IPS-11a (cell line): ENCODE results near the gene ARHGDIB.

Source experiments
- H3K4me3 ChIP-seq: one replicate; pipeline ENCODE4 v1.5.1; 2013; ENCODE audit warnings: low read depth, low read length, control low read depth

Gene ARHGDIB

DNA sequence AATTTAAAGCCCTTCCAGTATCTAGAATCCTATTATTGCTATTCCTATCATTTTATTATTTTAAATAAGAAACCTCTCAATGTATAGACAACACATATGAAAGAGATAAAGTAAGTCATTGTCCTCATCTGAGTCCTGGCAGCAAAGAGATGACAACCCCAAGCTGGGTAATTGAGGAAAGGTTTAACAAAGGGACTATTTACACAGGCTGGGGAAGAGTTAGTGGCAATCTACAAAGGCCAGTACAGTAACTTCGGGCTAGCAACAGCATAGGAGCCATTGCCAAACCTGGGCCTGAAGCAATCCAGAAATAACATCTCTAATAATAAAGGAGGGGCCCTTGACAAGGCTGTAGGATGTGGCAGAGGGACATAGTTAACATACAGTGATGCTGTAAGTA is 22.6 kb upstream of the ARHGDIB start:
- H3K4me3 ChIP-seq: no peak overlapping the region

DNA sequence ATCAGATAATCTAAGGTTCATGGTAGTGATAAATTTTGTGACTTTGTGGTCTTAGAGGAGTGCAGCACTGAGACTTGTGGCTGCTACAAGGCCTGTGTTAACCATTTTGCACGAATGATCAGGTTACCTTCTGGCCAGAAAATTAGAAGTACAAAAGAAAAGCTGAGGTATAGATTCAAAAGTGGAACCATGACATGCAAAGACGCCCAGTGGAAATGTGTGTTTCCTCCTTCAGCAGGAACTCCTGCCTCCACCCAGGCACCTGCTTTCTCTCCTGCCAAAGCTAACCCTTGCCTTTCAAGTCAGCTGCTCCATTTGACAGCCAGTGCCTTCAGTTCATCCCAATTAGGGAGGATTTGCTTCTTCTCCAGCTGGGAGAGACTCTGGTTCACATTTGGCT is 21.6 kb upstream of the ARHGDIB start:
- H3K4me3 ChIP-seq: no peak overlapping the region

DNA sequence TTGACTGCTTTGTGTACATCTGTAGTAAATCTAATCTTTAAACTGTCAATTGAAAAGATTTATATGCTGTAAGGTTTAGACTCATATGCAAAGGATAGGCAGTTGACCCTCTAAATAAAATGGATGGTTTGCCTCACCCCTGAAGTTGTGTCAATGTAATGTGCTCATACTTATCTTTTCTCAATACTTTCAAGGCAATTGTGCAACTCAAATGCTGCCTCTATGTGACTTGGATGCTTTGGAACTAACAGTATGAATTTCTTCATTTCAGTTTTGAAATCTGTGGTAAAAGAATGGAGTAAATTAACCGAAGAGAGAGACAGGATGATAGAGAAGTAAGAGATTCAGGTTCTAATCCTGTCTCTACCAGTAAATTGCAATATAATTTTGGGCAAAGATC is 21.2 kb upstream of the ARHGDIB start:
- no peak overlapping the region for H3K4me3 ChIP-seq

DNA sequence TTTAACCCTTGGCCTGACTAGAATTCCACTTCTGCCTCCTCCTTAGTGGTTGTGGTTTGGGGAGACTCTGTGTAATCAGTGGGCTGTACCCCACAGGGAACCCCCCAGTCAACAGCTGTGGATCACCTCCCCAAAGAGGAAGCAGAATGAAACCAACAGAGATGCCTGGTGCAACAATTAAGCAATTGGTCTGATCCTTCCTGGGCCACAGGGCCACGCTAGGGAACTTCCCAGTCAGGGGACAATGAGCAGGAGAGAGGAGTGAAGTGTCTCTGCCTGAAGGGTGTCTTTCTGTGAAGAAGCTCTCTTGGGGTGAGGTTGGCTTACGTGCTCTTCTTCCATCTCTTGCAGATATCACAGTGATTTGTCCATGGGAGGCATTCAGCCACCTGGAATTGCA is 19.6 kb upstream of the ARHGDIB start:
- H3K4me3 ChIP-seq: no peak overlapping the region

DNA sequence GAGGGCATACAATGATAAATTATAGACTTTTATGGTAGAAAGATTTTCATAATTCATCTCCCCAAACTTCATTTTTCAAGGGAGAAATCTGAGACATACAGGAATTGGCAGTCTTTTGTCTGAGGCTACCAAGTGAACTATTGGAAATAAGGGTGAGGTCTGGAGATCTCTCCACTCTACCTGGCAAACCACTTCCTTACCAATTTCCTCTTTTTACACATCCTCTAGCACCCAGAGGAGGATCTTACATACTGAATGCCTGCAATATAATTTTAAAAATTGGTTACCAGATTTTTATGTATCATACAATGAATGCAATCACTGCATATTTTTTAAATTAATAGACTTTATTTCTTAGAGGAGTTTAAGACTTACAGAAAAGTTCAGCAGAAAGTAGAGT is 18.1 kb upstream of the ARHGDIB start:
- H3K4me3 ChIP-seq: no peak overlapping the region

DNA sequence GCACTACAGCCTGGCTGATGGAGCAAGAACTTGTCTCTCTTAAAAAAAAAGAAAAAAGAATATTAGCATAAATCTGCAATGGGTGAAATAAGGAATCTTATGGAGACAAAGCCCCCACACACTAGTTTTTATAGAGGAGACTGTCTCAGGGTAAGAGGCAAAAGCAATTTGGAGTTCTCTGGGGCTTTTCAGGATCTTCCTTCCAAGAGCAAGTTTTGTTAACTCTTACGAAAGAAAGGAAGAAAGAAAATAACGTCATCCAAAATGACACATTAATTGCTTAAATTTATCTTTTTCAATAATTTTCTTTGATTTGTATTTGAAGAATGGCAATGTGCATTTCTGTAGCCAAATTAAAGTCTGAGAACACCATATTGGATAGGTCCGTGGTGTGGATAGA is 15.3 kb upstream of the ARHGDIB start:
- no peak overlapping the region for H3K4me3 ChIP-seq

DNA sequence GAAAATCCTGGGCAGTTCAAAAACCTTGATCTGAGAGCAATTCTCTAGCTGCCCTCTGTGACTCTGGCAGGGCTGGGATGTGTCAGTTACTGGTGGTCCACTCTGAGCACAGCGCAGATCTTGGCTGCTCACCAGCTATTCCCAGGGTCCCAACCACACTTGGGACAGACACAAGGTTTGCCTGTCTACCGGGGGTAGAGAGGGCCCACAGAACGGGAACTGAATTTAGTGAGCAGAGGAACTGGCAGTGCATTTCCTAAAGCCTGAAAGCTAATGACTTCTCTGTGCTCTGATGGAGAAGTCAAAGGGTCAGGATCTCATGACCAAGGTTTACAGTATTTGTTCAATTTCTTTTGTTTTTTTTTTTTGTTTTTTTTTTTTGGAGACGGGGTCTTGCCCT is 14.1 kb upstream of the ARHGDIB start:
- H3K4me3 ChIP-seq: no peak overlapping the region

DNA sequence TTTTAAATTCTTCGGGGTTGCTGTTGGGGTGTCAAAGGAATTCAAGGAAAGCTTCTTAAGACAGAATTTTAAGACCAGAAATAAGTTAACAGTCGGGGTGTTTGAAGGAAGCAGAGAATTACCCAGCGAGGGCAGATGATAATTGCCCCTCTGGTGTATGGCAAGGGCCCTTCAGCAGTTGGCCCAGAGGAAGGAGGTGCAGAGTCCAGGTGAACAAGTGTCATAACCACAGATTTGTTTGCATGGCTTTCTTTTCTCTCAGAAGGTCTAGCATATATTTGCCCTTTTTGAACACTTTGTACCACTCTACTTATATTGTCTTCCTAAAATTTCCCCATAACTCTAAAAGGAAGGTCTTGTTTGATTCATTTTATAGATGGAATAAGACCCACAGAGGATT is 13.2 kb upstream of the ARHGDIB start:
- no peak overlapping the region for H3K4me3 ChIP-seq

DNA sequence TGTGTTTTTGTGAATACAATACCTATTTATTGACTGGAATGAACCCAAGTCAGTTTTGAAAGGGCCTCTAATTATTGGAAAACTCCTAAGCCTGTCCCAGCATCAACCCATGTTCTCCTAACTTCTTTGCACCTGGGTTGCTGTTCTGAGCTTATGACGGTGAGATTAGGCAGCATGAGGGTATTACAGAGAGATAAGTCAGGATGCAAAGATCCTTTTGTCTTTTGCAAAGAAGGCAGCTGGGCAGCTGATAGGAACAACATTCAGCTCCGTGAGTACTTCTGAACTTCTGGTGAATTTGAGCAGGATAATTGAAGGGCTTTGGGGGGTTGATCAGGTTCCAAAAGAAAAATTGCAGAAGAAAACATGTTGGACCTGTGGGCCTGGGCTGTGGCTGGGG is 11.4 kb upstream of the ARHGDIB start, which contains the start of gene PDE6H:
TSS of gene PDE6H (plus strand) at position 227 of the 400 bp plus-strand sequence. CDS start 4,971 bp downstream, outside the sequence.
- no peak within 1 kb of the TSS for H3K4me3 ChIP-seq

DNA sequence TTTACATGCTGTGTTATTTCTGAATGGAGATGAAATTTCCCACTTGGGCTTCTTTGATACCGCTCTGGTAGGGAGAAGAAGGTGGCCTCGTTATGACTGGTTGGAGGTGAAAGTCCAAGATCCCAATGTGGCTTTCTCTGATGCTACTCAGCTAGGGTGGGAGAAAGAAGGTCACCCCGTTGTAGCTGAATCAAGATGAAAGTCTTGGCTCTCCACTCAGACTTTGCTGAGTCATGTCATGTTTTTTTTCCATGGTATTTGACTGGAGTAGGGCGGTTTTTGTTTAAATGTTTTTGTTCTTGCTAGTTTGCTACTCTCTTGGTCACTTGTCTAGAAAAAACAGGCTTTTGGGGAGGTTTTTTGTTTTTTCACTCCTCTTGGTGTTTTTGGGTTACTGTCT is 9.1 kb upstream of the ARHGDIB start:
- no peak overlapping the region for H3K4me3 ChIP-seq

DNA sequence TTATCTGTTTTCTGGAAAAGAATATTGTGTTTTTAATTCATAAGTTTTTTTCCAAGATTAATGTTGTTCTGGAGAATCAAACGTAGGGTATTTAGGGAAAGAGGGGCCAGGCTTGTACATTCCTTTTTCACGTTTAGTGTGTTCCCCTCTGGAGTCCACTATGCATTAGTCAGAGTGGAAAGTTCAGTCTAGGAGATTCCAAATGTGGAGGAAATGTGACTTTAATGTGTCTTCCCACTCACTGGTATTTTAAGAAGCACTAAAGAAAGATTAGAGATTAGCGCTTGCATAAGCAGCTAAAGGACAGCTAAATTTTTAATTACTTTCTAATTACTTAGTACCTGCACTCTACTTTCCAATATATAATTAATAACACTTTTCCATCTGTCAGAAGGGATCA is 7.1 kb upstream of the ARHGDIB start:
- H3K4me3 ChIP-seq: no peak overlapping the region

DNA sequence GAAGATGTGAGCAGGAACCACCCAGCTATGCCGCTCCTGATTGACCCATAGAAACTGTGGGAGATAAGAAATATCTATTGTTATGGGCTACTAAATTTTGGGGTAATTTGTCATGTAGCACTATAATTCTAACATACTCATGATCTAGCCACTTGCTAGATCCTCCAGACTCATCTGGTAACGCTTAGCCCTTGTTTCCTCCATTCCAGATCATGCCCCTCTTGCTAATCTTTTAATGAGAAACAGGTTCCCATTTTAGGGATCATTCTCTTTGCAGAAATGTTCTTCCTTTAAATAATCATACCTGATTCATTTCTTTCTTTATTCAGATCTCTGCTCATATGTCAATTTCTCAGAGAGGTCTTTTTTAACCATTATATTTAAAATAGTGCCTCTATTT is 3.8 kb upstream of the ARHGDIB start:
- H3K4me3 ChIP-seq: no peak overlapping the region

DNA sequence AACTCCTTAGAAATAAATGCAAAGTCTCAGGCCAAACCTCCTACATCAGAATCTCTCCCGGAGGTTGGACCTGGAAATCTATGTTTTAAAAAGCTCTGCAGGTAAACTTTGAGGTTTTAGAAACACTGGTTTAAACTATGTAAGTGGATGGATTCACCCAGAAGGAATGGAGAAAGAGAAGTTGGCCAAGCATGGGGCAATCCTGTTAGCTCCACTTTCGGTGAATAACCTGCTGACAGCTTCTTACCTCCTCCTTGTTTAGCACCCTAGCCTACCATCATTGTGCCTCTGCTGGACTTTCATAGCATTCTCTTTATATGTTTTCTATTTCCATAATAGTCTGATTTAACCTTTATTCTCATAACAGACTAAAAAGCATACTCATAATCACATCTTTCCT is 3.0 kb upstream of the ARHGDIB start:
- no peak overlapping the region for H3K4me3 ChIP-seq

DNA sequence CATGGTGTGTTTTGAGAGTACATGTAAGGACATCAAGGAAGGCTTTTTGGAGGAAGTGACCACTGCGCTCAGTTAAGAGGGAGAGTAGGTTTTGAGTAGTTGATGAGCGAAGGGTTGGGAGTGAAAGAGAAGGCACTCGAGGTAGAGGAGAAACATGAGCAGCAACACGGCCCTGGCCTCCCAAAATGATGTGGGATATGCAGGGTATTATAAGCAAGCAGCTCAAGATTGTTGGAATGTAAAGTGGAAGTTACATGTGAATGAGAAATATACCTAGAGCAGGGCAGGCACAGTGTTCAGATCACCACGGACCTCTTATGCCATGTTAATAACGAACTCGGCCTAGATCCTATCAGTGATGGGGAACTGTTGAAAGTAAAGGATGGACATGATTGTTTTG is 2.1 kb upstream of the ARHGDIB start:
- H3K4me3 ChIP-seq: no peak overlapping the region

DNA sequence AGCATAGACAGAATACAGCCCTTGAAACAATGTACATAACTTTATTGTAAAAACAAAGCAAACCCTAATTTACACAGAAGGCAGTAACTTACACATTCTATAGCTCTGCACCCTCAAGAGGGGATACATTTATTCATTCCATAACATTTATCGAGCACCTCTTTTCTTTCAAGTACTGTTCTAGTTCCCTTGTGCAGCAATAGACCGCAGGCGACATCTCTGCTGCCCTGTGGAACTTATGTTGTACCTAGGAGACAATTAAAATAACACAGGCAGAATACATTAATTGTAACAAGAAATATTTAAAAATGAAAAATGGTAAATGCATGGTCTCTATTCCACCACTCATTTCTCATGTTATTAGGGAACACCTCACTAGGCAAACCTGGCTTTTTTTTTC is 1.4 kb upstream of the ARHGDIB start:
- no peak overlapping the region for H3K4me3 ChIP-seq

DNA sequence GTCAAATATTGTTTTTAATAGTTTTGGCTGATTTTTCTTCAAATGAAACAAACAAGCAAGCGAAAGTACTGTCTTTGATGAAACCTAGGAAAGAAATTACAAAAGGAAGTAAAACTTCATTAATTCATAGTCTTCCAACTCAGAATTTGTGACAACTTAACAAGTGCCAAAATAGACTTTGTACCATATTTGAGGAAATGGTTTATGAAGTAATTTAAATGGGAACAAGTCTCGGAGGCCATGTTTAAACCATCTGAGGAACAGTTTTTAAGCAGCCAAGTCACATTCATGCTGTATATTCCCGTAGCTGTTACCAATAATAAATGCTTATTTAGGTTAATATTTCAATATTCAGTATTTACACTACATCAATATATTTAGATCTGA is 745 bp upstream of the ARHGDIB start:
- H3K4me3 ChIP-seq: no peak overlapping the region

DNA sequence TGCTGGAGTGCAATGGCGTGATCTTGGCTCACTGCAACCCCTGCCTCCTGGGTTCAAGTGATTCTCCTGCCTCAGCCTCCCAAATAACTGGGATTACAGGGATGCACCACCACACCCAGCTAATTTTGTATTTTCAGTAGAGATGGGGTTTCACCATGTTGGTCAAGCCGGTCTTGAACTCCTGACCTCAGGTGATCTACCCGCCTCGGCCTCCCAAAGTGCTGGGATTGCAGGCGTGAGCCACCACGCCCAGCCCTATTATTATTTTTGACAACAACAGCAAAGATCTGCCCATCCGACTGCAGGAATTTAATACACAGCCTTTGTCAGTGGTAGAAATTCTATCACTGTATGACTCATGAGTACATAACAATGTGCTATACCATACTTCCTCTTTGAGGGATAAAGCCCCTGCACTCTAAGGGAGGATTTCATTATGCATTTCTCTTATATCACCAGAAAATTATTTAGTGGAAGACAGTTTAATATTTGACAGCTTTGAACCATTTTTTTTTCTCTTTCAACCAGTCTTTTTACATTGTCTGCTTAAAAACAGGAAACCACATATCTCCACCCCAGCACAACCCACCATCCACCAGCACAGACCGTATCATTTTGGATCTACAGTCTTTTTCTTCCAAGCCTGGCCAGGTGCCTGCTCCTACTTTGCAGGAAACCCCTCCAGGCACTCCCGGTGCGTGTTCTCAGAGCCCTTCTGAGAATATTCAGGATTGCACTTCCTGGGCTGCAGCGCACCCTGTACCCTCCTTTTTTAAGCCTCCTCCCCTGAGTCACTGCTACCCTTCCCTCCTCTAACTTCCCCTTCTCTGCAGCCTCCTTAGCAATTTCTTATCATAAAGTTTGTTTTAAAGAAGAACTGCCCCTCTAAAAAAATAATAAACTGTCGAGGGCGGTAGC is 594 bp downstream of the ARHGDIB start:
- no peak overlapping the region for H3K4me3 ChIP-seq

DNA sequence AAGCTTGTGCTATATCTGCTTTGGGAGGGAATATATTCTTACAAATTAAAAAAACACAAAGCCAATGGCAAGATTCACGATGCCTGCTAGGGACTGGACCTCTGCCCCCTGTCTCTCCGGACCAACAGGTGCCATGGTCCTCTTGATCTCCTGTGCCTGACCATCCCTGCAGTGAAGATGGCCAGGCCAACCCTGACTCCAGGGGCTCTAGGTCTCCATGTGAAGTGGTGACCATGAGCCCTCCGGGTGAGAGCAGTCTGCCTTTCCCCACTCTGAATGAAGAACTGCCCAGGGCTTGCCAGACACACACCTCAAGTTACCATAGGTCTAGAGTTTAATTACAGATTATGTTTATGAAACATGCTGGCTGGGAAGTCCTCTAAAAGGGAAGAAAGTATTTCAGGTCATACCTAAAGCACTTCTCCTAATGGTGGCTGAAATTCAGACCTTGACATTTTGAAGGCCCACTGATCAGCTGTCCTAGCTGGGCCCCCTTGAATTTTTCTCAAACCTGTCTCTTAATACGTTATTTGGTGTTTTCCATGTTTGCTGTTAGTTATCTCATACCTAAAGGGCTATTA is 1.4 kb downstream of the ARHGDIB start:
- H3K4me3 ChIP-seq: no peak overlapping the region

DNA sequence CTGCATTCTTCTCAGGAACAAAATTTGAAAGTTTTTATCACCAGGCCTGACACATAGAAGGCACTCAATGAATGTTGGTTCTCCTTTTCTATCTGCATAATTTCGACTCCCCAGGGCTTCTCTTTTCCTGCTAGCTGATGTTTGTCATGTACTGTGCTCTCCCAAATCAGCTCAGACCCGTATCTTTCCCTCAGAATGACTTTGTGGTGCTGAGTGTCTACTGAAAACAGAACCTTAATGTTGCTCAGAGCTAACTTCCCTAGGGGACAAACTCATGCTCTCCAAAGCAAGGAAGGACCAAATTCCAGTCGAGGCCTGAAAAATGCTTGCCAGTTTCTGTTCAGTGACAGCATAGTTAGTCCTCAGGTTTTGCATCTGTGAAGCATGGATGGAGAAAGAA is 1.9 kb downstream of the ARHGDIB start:
- H3K4me3 ChIP-seq: no peak overlapping the region

DNA sequence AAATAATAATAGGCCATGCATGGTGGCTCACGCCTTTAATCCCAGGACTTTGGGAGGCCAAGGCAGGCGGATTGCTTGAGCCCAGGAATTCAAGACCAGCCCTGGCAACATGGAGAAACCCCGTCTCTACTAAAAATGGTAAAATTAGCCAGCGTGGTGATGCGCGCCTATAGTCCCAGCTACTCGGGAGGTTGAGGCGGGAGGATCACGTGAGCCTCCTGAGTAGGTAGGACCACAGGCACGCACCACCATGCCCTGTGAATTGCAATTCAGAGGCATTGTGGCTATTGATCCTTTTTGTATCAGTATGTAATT is 2.3 kb downstream of the ARHGDIB start:
- H3K4me3 ChIP-seq: no peak overlapping the region

DNA sequence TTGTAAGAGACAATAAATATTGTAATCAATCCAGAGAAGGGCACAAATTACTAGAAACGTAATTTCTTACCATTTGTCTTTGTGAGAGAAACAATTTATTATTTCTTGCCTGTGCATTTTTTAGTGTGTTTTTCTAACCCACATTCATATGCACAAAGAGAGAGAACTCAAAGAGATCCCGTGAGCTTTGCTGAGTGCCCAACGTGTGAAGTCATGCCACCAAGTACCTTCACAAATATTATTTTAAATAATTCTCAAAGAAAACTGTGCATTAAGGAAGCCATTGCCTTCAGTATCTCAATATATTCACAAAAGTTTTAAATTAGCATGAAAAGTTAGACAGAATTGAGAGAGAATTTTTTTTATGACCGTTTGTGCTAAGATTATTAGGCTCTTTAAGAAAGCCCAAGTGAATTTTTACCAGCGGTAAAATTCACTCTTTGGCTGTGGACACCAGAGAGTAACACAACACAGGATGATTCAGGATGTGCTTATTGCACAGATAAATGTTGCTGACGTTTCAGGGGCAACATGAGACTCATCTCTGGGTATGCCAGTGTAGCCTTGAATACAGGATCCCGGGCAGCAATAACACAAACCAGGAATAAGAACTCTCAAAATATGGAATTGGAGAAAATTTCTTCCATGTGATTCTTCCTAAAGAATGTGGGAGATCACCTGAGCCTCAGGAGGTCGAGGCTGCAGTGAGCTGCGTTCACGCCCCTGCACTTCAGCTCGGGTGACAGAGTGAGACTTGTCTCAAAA is 2.9 kb downstream of the ARHGDIB start:
- no peak overlapping the region for H3K4me3 ChIP-seq

DNA sequence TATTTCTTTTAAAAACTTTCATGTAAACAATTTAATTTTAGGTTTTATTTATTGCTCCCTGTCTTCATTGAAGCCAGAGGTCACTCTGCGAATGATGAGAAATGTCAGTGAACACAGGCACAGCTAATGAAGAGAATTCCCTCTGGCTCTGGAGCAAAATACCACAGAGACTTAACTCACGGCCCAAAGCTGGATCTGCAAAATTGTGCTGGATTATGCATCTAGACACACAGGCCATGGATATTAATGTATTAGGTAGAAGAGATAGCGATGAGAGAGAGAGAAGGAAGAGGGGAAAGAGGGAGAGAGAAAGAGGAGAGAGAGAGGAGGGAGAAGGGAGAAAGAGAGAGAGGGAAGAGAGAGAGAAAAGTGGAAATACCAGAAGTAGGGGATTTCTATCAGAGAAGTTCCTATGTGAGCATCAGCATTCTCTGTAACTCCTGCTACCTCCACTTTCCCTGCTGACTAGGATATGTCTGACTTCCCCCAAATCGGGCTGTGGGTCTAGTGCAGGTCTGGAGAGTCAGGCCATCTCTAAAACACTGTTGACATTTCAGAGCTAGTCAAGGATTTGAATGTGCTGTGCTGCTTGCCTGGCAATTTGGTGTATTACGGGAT is 3.7 kb downstream of the ARHGDIB start:
- H3K4me3 ChIP-seq: no peak overlapping the region
